Sigmoid colon (tissue), 7 donors: Measurements from ENCODE around the gene METAP1D. TPM values are rescaled to one million over a fixed set of nuclear protein-coding genes. Genes with fewer than 3 reads are reported as not detected.

Experiments
- DNase-seq: peaks from one replicate; pipeline ENCODE4 v3.0.0-alpha.2; 2019
- H3K27ac ChIP-seq, 4 donors: fragments of 200-600 bp; sonication (generic); one replicate each; pipeline ENCODE4 v1.5.1; 2016 to 2019; ENCODE audit warnings: mild to moderate bottlenecking in 1 of 4
- H3K27me3 ChIP-seq, 3 donors: fragments of 200-600 bp; sonication (generic); one replicate each; pipeline ENCODE4 v1.5.1; 2019; ENCODE audit warnings: mild to moderate bottlenecking in 1 of 3
- H3K36me3 ChIP-seq, 4 donors: fragments of 200-600 bp; sonication (generic); one replicate each; pipeline ENCODE4 v1.5.1; 2016 to 2019
- H3K4me1 ChIP-seq, 4 donors: fragments of 200-600 bp; sonication (generic); one replicate each; pipeline ENCODE4 v1.5.1; 2017 to 2019
- H3K4me3 ChIP-seq, 4 donors: fragments of 200-600 bp; sonication (generic); one replicate each; pipeline ENCODE4 v1.5.1; 2017 to 2019; ENCODE audit warnings: mild to moderate bottlenecking in 2 of 4, moderate library complexity in 1 of 4
- H3K9me3 ChIP-seq, 4 donors: fragments of 200-600 bp in 3 of 4; sonication (generic) in 3 of 4; one replicate each; pipeline versions ENCODE4 v1.5.1 to v1.6.1; 2013 to 2019
- EP300 ChIP-seq, 4 donors: sonication (generic); formaldehyde crosslinking; IDR thresholded peaks; one replicate each; pipeline ENCODE4 v1.6.1; 2017; ENCODE audit warnings: antibody characterized with exemption in 4 of 4
- POLR2A ChIP-seq, 2 donors: fragments of 450-650 bp; IDR thresholded peaks; one replicate each; pipeline ENCODE4 v1.6.1; 2016; ENCODE audit warnings: antibody characterized with exemption in 2 of 2, mild to moderate bottlenecking in 2 of 2, moderate library complexity in 2 of 2
- POLR2AphosphoS5 ChIP-seq, 4 donors: sonication (generic); formaldehyde crosslinking; IDR thresholded peaks; one replicate each; pipeline ENCODE4 v1.6.1; 2017; ENCODE audit warnings: antibody characterized with exemption in 4 of 4
- WGBS, 2 donors: extraction: QIAGEN DNeasy Blood & Tissue Kit; methylation state at CpG; one replicate each; pipeline ENCODE4 v1.1.7; 2013; 5-methylcytosine and 5-hydroxymethylcytosine counted together
- intact Hi-C: fragments of 100-400 bp; cut with DNase I; formaldehyde crosslinking; loops from one replicate; pipeline ENCODE4 v1.15.1; 2023
- polyA plus RNA-seq, 3 donors: library from polyadenylated mRNA; stranded (reverse); fragments of 200-250 nt; gene quantifications; one replicate each; pipeline ENCODE4 v1.2.3, GENCODE V29; 2013
- total RNA-seq, 4 donors: library from RNA; depleted of rRNA; stranded (reverse); fragments of >200 nt; gene quantifications; one replicate each; pipeline ENCODE4 v1.1.0, GENCODE V29; 2016
- TF ChIP-seq, protein P1 (sequence below), 4 experiments: fragments of 450-650 bp in 3 of 4; fragments of 200-600 bp in 1 of 4; IDR thresholded peaks; one replicate each; pipeline ENCODE4 v1.5.1; 2016 to 2019; ENCODE audit warnings: antibody characterized with exemption in 4 of 4, mild to moderate bottlenecking in 3 of 4, moderate library complexity in 2 of 4
- donor health status: healthy with polysubstance abuse.
- donor health status: Bipolar disorder and iron deficiency.
- donor health status: healthy.

Gene METAP1D
- total and polyA plus RNA-seq, 7 donors: 0.60 to 14.4 (median 7.8) TPM

DNA sequence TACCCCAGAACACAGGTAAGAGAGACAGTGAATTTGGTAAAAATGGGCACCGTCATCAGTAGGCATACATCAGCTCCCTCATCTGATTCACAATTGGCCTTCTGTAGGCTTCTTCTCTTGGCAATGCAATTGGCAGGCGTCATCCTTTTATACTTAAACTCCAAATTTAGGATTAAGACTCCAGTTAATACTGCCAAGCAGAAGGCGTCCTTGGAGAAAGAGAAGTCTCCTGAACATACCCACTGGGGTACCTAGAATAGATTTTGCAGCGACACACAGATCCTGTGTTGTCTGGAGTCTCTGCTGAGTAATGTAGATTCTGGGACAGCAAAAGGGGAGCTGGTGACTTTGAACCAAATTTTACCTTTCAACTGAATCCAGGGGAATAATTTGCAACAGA is 592 bp upstream of the METAP1D start:
- intact Hi-C loops: loop anchor here (2.0 to 5.0 kb wide), 2 partner anchors 76 to 103 kb away; partner anchors contain the start of genes DLX2 and HAT1
- Histone ChIP-seq H3K36me3 (no peaks in the 10 kb centered on the region), H3K27ac (peak overlapping the region in 3 of 4 donors; percentile 47 to 65 (median 56)), H3K4me3 (peak overlapping the region; percentile 57 to 76 (median 62)), H3K4me1 (peaks cover 0 to 13% (median 10%) of the 10 kb centered on the region in 4 donors), H3K9me3 (no peaks in the 10 kb centered on the region), H3K27me3 (no peaks in the 10 kb centered on the region)
- TF ChIP-seq POLR2AphosphoS5 (IDR thresholded peaks at IDR 0.05): no peak
- no peak for TF ChIP-seq POLR2A (IDR thresholded peaks at IDR 0.05)
- TF ChIP-seq, protein P1, sequence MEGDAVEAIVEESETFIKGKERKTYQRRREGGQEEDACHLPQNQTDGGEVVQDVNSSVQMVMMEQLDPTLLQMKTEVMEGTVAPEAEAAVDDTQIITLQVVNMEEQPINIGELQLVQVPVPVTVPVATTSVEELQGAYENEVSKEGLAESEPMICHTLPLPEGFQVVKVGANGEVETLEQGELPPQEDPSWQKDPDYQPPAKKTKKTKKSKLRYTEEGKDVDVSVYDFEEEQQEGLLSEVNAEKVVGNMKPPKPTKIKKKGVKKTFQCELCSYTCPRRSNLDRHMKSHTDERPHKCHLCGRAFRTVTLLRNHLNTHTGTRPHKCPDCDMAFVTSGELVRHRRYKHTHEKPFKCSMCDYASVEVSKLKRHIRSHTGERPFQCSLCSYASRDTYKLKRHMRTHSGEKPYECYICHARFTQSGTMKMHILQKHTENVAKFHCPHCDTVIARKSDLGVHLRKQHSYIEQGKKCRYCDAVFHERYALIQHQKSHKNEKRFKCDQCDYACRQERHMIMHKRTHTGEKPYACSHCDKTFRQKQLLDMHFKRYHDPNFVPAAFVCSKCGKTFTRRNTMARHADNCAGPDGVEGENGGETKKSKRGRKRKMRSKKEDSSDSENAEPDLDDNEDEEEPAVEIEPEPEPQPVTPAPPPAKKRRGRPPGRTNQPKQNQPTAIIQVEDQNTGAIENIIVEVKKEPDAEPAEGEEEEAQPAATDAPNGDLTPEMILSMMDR (IDR thresholded peaks at IDR 0.05): no peak
- TF ChIP-seq EP300 (IDR thresholded peaks at IDR 0.05): no peak
- no peak for DNase-seq
- WGBS, 2 donors: 55 to 61% methylated on average over 4 of the region's 4 CpGs

DNA sequence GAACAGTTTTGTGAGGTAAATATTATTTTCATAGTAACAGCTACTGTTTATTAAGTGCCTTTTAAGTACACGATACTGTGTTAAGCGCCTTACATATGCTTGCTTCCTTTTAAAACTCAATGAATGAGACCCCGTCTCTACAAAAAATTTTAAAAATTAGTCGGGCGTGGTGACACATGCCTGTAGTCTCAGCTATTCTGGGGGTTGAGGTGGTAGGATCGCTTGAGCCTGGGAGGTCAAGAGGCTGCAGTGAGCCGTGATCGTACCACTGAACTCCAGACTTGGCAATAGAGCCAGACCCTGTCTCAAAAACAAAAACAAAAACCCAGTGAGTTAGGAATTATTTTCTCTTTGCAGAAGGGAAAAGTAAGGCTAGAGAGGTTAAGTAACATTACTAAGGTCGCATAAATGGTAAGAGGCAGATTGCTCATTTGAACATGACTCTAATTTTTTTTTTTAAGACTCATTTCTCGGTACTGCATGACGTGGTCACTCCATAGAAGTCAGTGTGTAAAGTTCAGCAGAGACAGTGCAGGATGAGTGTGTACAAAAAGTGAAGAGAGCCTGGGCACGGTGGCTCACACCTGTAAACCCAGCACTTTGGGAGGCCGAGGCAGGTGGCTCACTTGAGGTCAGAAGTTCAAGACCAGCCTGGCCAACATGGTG is 1.1 kb downstream of the METAP1D start:
- Histone ChIP-seq H3K36me3 (no peaks in the 10 kb centered on the region), H3K9me3 (no peaks in the 10 kb centered on the region), H3K4me1 (peaks cover 0 to 13% (median 10%) of the 10 kb centered on the region in 4 donors), H3K27ac (no peak overlapping the region), H3K27me3 (no peaks in the 10 kb centered on the region), H3K4me3 (peak overlapping the region in 2 of 4 donors; percentile 57 to 64)
- intact Hi-C loops: loop anchor here (5.0 kb wide), 2 partner anchors 109 to 314 kb away; partner anchors contain the start of genes DYNC1I2 and SLC25A12
- no peak for DNase-seq
- TF ChIP-seq, protein P1 (IDR thresholded peaks at IDR 0.05): no peak
- TF ChIP-seq POLR2A (IDR thresholded peaks at IDR 0.05): no peak
- no peak for TF ChIP-seq EP300 (IDR thresholded peaks at IDR 0.05)
- TF ChIP-seq POLR2AphosphoS5 (IDR thresholded peaks at IDR 0.05): no peak
- WGBS, 2 donors: 89 to 91% methylated on average over 13 of the region's 13 CpGs

DNA sequence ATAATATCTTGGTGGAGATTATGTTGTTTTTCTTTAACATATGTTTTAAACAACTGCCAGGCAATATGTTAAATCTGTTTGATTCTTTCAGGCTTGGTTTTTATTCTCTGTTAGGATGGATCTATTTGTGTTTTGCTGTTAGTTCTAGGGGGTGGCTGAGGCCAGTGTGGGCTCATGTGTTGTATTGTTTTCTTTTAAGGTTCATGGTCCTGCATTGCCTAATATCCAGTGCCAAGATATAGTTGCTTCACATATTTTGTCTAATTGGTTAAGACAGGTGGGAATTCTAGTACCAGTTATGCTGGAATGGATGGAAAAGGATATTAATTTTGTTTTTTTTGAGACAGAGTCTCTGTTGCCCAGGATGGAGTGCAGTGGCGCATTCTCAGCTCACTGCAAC is 7.6 kb downstream of the METAP1D start:
- TF ChIP-seq POLR2A (IDR thresholded peaks at IDR 0.05): no peak
- no peak for TF ChIP-seq EP300 (IDR thresholded peaks at IDR 0.05)
- TF ChIP-seq POLR2AphosphoS5 (IDR thresholded peaks at IDR 0.05): no peak
- TF ChIP-seq, protein P1 (IDR thresholded peaks at IDR 0.05): no peak
- intact Hi-C loops: no loop called here
- WGBS, 2 donors: 98 to 100% methylated on average over 1 of the region's 1 CpG
- H3K4me3 ChIP-seq: no peak overlapping the region
- H3K27ac ChIP-seq: no peak overlapping the region
- no peaks in the 10 kb centered on the region for H3K9me3 ChIP-seq
- no peaks in the 10 kb centered on the region for H3K27me3 ChIP-seq
- H3K36me3 ChIP-seq: no peaks in the 10 kb centered on the region
- DNase-seq: no peak
- H3K4me1 ChIP-seq: no peaks in the 10 kb centered on the region

DNA sequence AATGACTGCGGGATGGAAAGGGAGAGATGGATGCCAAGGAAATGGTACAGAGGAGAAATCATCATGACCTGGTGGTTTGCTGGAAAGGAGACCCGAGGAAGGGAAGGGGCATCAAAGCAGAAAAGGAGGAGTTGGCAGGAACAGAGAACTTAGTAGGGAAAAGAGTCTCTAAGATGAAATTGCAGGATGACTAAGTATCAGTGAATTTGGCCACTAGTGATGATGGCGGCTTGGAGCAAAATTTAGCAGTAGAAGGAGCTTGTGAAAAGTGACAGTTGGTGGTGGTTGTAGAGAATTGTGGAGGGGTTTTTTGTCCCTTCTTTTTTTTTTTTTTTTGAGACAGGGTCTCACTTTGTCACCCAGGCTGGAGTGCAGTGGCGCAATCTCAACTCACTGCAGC is 10.1 kb downstream of the METAP1D start:
- 94 to 97% methylated on average over 4 of the region's 4 CpGs for WGBS, 2 donors
- no peaks in the 10 kb centered on the region for H3K9me3 ChIP-seq
- H3K36me3 ChIP-seq: no peaks in the 10 kb centered on the region
- H3K4me3 ChIP-seq: no peak overlapping the region
- intact Hi-C loops: no loop called here
- H3K27me3 ChIP-seq: no peaks in the 10 kb centered on the region
- TF ChIP-seq POLR2A (IDR thresholded peaks at IDR 0.05): no peak
- TF ChIP-seq EP300 (IDR thresholded peaks at IDR 0.05): no peak
- TF ChIP-seq, protein P1 (IDR thresholded peaks at IDR 0.05): no peak
- no peak for TF ChIP-seq POLR2AphosphoS5 (IDR thresholded peaks at IDR 0.05)
- H3K27ac ChIP-seq: no peak overlapping the region
- DNase-seq: no peak
- H3K4me1 ChIP-seq: no peaks in the 10 kb centered on the region
